ENCODE measurements around the gene FBXW4. TPM values are rescaled to one million over a fixed set of nuclear protein-coding genes. Genes with fewer than 3 reads are reported as not detected.
A peak's percentile ranks its signal among the peaks of the same experiment; 100 is the strongest.

The FBXW4 gene
- total RNA-seq, 2 experiments from 2014 or later: 36.7 to 46.2 TPM

GRCh38 chr10:101575580-101576210, 119.3 kb downstream of the FBXW4 start:
- no peaks in the 10 kb centered on the region for H3K9me3 Mint-ChIP-seq (ENCODE audit: low read depth)
- peaks cover under 1% of the 10 kb centered on the region for H3K4me1 Mint-ChIP-seq
- CTCF ChIA-PET: interaction anchor here (1.0 to 2.3 kb wide), 4 partner anchors 10 to 362 kb away, joined by 3 to 6 read pairs (median 4); no protein-coding TSS in a partner anchor
- no peak for ATAC-seq
- H3K36me3 Mint-ChIP-seq: no peaks in the 10 kb centered on the region
- no peak overlapping the region for H3K27ac Mint-ChIP-seq
- H3K27me3 Mint-ChIP-seq: no peaks in the 10 kb centered on the region
- H3K4me3 Mint-ChIP-seq: no peak overlapping the region
- no peak for DNase-seq

- DNase-seq (no peak), ATAC-seq (no peak)
- H3K27me3 Mint-ChIP-seq: no peaks in the 10 kb centered on the region
- no peak overlapping the region for H3K27ac Mint-ChIP-seq
- H3K9me3 Mint-ChIP-seq (ENCODE audit: low read depth): no peaks in the 10 kb centered on the region
- H3K36me3 Mint-ChIP-seq: no peaks in the 10 kb centered on the region
- no peak overlapping the region for H3K4me3 Mint-ChIP-seq
- peaks cover 2% of the 10 kb centered on the region for H3K4me1 Mint-ChIP-seq
- CTCF ChIA-PET: interaction anchor here (0.9 to 2.3 kb wide), 3 partner anchors 11 to 108 kb away, joined by 3 to 6 read pairs (median 3); no protein-coding TSS in a partner anchor
Observed at GRCh38 chr10:101575091-101575490, 119.9 kb downstream of the FBXW4 start.

- ATAC-seq: no peak
- no peak for DNase-seq
- Mint-ChIP-seq H3K36me3 (no peaks in the 10 kb centered on the region), H3K27me3 (peaks cover 8% of the 10 kb centered on the region), H3K27ac (no peak overlapping the region), H3K9me3 (ENCODE audit: low read depth) (no peaks in the 10 kb centered on the region), H3K4me3 (no peak overlapping the region), H3K4me1 (peaks cover 9% of the 10 kb centered on the region)
- CTCF ChIA-PET: interaction anchor here (0.9 to 7.3 kb wide), 3 partner anchors 29 to 360 kb away, joined by 3 to 46 read pairs (median 4); no protein-coding TSS in a partner anchor
Observed at GRCh38 chr10:101573885-101574753, 120.9 kb downstream of the FBXW4 start.

GRCh38 chr10:101572785-101573184, 122.2 kb downstream of the FBXW4 start:
- Mint-ChIP-seq H3K4me1 (peaks cover 9% of the 10 kb centered on the region), H3K27ac (no peak overlapping the region), H3K36me3 (no peaks in the 10 kb centered on the region), H3K27me3 (peaks cover 20% of the 10 kb centered on the region), H3K4me3 (no peak overlapping the region), H3K9me3 (ENCODE audit: low read depth) (no peaks in the 10 kb centered on the region)
- ATAC-seq (no peak), DNase-seq (no peak)
- CTCF ChIA-PET: interaction anchor here (1.1 to 7.3 kb wide), 3 partner anchors 272 to 431 kb away, joined by 4 to 46 read pairs (median 5); no protein-coding TSS in a partner anchor

- CTCF ChIA-PET: interaction anchor here (0.7 to 7.3 kb wide), 6 partner anchors 15 to 430 kb away, joined by 3 to 46 read pairs (median 5); partner anchors contain the start of genes DPCD and POLL
- H3K4me1 Mint-ChIP-seq: peaks cover 12% of the 10 kb centered on the region
- DNase-seq (no peak), ATAC-seq (no peak)
- no peak overlapping the region for H3K4me3 Mint-ChIP-seq
- H3K27ac Mint-ChIP-seq: no peak overlapping the region
- H3K36me3 Mint-ChIP-seq: no peaks in the 10 kb centered on the region
- no peaks in the 10 kb centered on the region for H3K9me3 Mint-ChIP-seq (ENCODE audit: low read depth)
- H3K27me3 Mint-ChIP-seq: peaks cover 27% of the 10 kb centered on the region
Observed at GRCh38 chr10:101572126-101572525, 122.8 kb downstream of the FBXW4 start.

GRCh38 chr10:101571271-101571925, 123.6 kb downstream of the FBXW4 start:
- no peak for ATAC-seq

GRCh38 chr10:101570428-101571270, 124.3 kb downstream of the FBXW4 start:
- CTCF ChIA-PET: interaction anchor here (0.5 to 7.3 kb wide), 39 partner anchors 8 to 475 kb away, joined by 3 to 46 read pairs (median 4); partner anchors contain the start of genes DPCD and POLL
- DNase-seq (no peak), ATAC-seq (no peak)
- no peaks in the 10 kb centered on the region for H3K9me3 Mint-ChIP-seq (ENCODE audit: low read depth)
- H3K27ac Mint-ChIP-seq: no peak overlapping the region
- peak overlapping the region; percentile 71 for H3K4me3 Mint-ChIP-seq
- H3K36me3 Mint-ChIP-seq: no peaks in the 10 kb centered on the region
- H3K4me1 Mint-ChIP-seq: peaks cover 17% of the 10 kb centered on the region
- peaks cover 39% of the 10 kb centered on the region for H3K27me3 Mint-ChIP-seq

More at GRCh38 chr10:101571271-101571925, 123.6 kb downstream of the FBXW4 start:
- no peak for DNase-seq
- peaks cover 32% of the 10 kb centered on the region for H3K27me3 Mint-ChIP-seq
- H3K27ac Mint-ChIP-seq: no peak overlapping the region
- H3K9me3 Mint-ChIP-seq (ENCODE audit: low read depth): no peaks in the 10 kb centered on the region
- no peak overlapping the region for H3K4me3 Mint-ChIP-seq
- CTCF ChIA-PET: interaction anchor here (0.6 to 7.3 kb wide), 32 partner anchors 9 to 476 kb away, joined by 3 to 46 read pairs (median 4); partner anchors contain the start of genes DPCD and POLL
- peaks cover 15% of the 10 kb centered on the region for H3K4me1 Mint-ChIP-seq
- H3K36me3 Mint-ChIP-seq: no peaks in the 10 kb centered on the region

GRCh38 chr10:101569622-101570427, 125.1 kb downstream of the FBXW4 start:
- DNase-seq (peak; percentile 83), ATAC-seq (peak; percentile 88)
- Mint-ChIP-seq H3K36me3 (no peaks in the 10 kb centered on the region), H3K9me3 (ENCODE audit: low read depth) (no peaks in the 10 kb centered on the region), H3K4me1 (peaks cover 17% of the 10 kb centered on the region), H3K4me3 (peak overlapping the region; percentile 71), H3K27me3 (peaks cover 47% of the 10 kb centered on the region), H3K27ac (no peak overlapping the region)
- CTCF ChIA-PET: interaction anchor here (0.6 to 7.3 kb wide), 32 partner anchors 8 to 409 kb away, joined by 3 to 46 read pairs (median 4); partner anchors contain the start of genes DPCD and POLL

- peaks cover 49% of the 10 kb centered on the region for H3K27me3 Mint-ChIP-seq
- ATAC-seq (no peak), DNase-seq (no peak)
- no peak overlapping the region for H3K27ac Mint-ChIP-seq
- peak overlapping the region; percentile 71 for H3K4me3 Mint-ChIP-seq
- CTCF ChIA-PET: interaction anchor here (0.6 to 7.3 kb wide), 26 partner anchors 8 to 408 kb away, joined by 3 to 46 read pairs (median 4); no protein-coding TSS in a partner anchor
- no peaks in the 10 kb centered on the region for H3K9me3 Mint-ChIP-seq (ENCODE audit: low read depth)
- H3K36me3 Mint-ChIP-seq: no peaks in the 10 kb centered on the region
- peaks cover 17% of the 10 kb centered on the region for H3K4me1 Mint-ChIP-seq
Observed at GRCh38 chr10:101569323-101569621, 125.7 kb downstream of the FBXW4 start.

- CTCF ChIA-PET: interaction anchor here (0.6 to 7.3 kb wide), 5 partner anchors 31 to 354 kb away, joined by 3 to 46 read pairs (median 4); no protein-coding TSS in a partner anchor
- DNase-seq (no peak), ATAC-seq (no peak)
- Mint-ChIP-seq H3K27ac (no peak overlapping the region), H3K9me3 (ENCODE audit: low read depth) (no peaks in the 10 kb centered on the region), H3K4me1 (peaks cover 17% of the 10 kb centered on the region), H3K27me3 (peaks cover 51% of the 10 kb centered on the region), H3K36me3 (no peaks in the 10 kb centered on the region), H3K4me3 (no peak overlapping the region)
Observed at GRCh38 chr10:101568054-101568745, 126.8 kb downstream of the FBXW4 start.

Measured in activated CD8-positive, alpha-beta memory T cell treated with anti-CD3 and anti-CD28 coated beads, Interleukin-2, amount 10 ng/mL, durations not matched to agents 7 days and 5 days (primary cell).